Upper lobe of right lung (tissue), 1 donor: ENCODE measurements around the gene ZYG11B. TPM values are rescaled to one million over a fixed set of nuclear protein-coding genes. Genes with fewer than 3 reads are reported as not detected.
"Not testable (repeated sequence)": the region's sequence is repeated elsewhere in the genome, so short reads cannot be mapped to it uniquely, and the experiment has no call there.

ENCODE experiments used
- ATAC-seq: fragments of 200-7000 bp; cut with Tn5 transposase; one replicate; pipeline ENCODE4 v1.9.1; 2020; ENCODE audit warnings: mild to moderate bottlenecking, moderate library complexity
- DNase-seq: peaks from one replicate; pipeline ENCODE4 v3.0.0-alpha.2; 2020
- H3K27ac ChIP-seq: fragments of 200-600 bp; one replicate; pipeline ENCODE4 v1.8.0; 2022
- H3K27me3 ChIP-seq: fragments of 200-600 bp; one replicate; pipeline ENCODE4 v1.8.0; 2022; ENCODE audit warnings: mild to moderate bottlenecking
- H3K36me3 ChIP-seq: fragments of 200-600 bp; one replicate; pipeline ENCODE4 v1.8.0; 2022
- H3K4me1 ChIP-seq: fragments of 200-600 bp; one replicate; pipeline ENCODE4 v1.8.0; 2022
- H3K4me3 ChIP-seq: fragments of 200-600 bp; one replicate; pipeline ENCODE4 v1.8.0; 2022; ENCODE audit warnings: mild to moderate bottlenecking
- H3K9me3 ChIP-seq: fragments of 200-600 bp; one replicate; pipeline ENCODE4 v1.8.0; 2022
- intact Hi-C: fragments of 100-400 bp; cut with DNase I; formaldehyde crosslinking; loops from one replicate; pipeline ENCODE4 v1.11.0; 2022
- total RNA-seq: library from RNA; stranded (reverse); fragmentation: NEBNext Ultra II Directional; extraction: Animal tissue kit (Norgen Biotek cat#: 25700); gene quantifications from one replicate; pipeline ENCODE4 v1.2.1, GENCODE V29; 2021
- TF ChIP-seq, protein P1 (sequence below): fragments of 200-600 bp; IDR thresholded peaks from one replicate; pipeline ENCODE4 v1.8.0; 2022; ENCODE audit warnings: antibody characterized with exemption
- donor health status: DM: no; HTN: yes; CAD: no; lungs with severe emphysema.

ZYG11B gene
- total RNA-seq, 1 donor from 2014 or later = 30.5 TPM

DNA sequence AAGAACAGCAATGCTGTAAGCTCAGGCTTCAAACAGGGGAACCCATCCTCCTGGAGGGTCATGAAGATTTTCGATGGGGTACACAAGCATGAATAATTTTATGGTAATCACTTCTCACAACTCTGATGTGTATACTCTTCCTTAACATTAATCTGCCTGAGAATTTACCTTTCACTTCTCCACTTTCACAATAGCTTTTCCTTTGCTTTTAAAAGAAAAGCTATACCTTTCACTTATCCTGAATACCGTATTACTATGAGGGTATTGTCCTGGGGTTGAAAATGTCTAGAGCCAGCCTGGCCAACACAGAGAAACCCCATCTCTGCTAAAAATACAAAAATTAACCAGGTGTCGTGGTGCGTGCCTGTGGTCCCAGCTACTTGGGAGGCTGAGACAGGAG is 12.7 kb upstream of the ZYG11B start:
- intact Hi-C loops = no loop called here
- TF ChIP-seq, protein P1, sequence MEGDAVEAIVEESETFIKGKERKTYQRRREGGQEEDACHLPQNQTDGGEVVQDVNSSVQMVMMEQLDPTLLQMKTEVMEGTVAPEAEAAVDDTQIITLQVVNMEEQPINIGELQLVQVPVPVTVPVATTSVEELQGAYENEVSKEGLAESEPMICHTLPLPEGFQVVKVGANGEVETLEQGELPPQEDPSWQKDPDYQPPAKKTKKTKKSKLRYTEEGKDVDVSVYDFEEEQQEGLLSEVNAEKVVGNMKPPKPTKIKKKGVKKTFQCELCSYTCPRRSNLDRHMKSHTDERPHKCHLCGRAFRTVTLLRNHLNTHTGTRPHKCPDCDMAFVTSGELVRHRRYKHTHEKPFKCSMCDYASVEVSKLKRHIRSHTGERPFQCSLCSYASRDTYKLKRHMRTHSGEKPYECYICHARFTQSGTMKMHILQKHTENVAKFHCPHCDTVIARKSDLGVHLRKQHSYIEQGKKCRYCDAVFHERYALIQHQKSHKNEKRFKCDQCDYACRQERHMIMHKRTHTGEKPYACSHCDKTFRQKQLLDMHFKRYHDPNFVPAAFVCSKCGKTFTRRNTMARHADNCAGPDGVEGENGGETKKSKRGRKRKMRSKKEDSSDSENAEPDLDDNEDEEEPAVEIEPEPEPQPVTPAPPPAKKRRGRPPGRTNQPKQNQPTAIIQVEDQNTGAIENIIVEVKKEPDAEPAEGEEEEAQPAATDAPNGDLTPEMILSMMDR = no peak
- ATAC-seq (no peak), DNase-seq (no peak)
- H3K4me3 ChIP-seq = no peak overlapping the region
- H3K27ac ChIP-seq = no peak overlapping the region
- H3K36me3 ChIP-seq = no peaks in the 10 kb centered on the region
- H3K4me1 ChIP-seq = no peaks in the 10 kb centered on the region
- H3K27me3 ChIP-seq = no peaks in the 10 kb centered on the region
- H3K9me3 ChIP-seq = no peaks in the 10 kb centered on the region

DNA sequence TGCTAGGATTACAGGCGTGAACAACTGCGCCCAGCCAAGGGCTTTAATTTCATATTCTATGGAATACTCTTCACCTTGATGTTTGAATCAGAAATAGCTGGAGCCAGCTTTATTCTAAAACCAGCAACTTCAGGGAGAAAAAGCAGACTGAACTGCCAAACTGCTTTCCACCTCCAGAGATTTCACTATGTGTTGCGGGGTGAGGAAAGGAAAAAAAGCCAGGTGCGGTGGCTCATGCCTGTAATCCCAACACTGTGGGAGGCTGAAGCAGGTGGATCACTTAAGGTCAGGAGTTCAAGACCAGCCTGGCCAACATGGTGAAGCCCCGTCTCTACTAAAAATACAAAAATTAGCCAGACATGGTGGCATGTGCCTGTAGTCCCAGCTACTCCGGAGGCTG is 11.0 kb upstream of the ZYG11B start:
- intact Hi-C loops, H3K9me3 ChIP-seq, H3K4me1 ChIP-seq, H3K27ac ChIP-seq, ATAC-seq, H3K27me3 ChIP-seq, DNase-seq, H3K36me3 ChIP-seq, H3K4me3 ChIP-seq: not testable (repeated sequence)

DNA sequence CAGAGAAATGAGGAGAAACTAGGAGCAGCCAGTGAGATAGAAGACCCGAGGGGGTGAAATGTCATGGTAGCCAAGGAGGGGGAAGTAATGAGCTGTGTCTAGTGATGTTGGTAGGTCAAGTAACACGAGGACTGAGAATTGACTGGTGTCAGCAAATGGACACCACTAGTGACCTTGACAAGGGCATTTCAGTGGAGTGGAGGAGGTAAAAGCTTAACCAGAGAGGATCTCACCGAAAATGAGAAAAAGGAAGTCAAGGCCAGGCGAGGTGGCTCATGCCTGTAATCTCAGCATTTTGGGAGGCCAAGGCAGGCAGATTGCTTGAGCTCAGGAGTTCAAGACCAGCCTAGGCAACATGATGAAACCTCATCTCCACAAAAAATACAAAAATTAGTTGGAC is 3.0 kb upstream of the ZYG11B start:
- Histone ChIP-seq H3K27me3 (no peaks in the 10 kb centered on the region), H3K27ac (no peak overlapping the region), H3K36me3 (no peaks in the 10 kb centered on the region), H3K4me1 (peaks cover 10% of the 10 kb centered on the region), H3K9me3 (no peaks in the 10 kb centered on the region), H3K4me3 (no peak overlapping the region)
- ATAC-seq (no peak), DNase-seq (no peak)
- intact Hi-C loops = no loop called here
- TF ChIP-seq, protein P1 = no peak

DNA sequence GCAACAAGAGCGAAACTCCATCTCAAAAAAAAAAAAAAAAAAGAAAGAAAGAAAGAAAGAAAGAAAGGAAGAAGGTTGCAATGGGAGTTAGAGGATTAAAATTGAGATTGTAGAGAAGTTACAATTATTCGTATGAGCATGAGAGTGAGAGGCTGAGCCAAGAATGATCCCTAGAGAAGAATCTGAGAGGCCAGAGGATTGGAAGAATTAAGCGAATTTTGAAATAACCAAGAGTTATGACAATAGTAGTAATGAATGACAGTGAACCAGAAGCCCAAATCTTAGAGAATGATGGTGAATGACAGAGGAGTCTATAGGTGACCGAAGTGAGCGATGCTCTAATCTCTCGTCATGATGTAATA is 369 bp upstream of the ZYG11B start:
- Histone ChIP-seq H3K4me1 (peaks cover 18% of the 10 kb centered on the region), H3K9me3 (no peaks in the 10 kb centered on the region), H3K27me3 (no peaks in the 10 kb centered on the region), H3K36me3 (no peaks in the 10 kb centered on the region), H3K27ac (no peak overlapping the region), H3K4me3 (peak overlapping the region; percentile 92)
- ATAC-seq (no peak), DNase-seq (no peak)
- TF ChIP-seq, protein P1 = no peak
- intact Hi-C loops = no loop called here

DNA sequence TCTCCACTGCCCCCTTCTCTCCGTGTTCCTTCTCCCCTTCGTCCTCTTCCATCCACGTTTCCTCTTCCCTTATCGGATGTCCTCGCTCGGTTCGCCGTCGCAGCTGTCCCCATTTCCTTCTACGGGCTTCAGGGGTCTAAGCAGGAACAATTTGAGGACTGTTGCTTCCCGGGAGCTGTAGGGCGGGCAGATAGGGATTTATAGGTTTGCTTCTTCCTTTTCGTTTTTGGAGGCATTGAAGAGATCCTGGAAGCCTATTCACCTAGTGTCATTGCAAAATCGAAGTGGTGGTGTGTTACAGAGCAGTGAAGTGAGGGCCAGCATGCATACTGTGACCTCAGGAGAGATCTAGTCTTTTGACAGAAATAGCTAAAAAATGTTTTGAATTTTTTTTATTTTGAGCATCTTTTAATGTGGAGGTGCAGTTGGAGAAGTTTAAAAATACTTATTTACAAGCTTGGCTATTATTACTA is 897 bp downstream of the ZYG11B start:
- H3K4me3 ChIP-seq = peak overlapping the region; percentile 92
- DNase-seq (no peak), ATAC-seq (peak; percentile 2)
- H3K36me3 ChIP-seq = no peaks in the 10 kb centered on the region
- TF ChIP-seq, protein P1 = no peak
- no peaks in the 10 kb centered on the region for H3K27me3 ChIP-seq
- H3K9me3 ChIP-seq = no peaks in the 10 kb centered on the region
- H3K4me1 ChIP-seq = peaks cover 18% of the 10 kb centered on the region
- H3K27ac ChIP-seq = peak overlapping the region; percentile 82
- intact Hi-C loops = no loop called here

DNA sequence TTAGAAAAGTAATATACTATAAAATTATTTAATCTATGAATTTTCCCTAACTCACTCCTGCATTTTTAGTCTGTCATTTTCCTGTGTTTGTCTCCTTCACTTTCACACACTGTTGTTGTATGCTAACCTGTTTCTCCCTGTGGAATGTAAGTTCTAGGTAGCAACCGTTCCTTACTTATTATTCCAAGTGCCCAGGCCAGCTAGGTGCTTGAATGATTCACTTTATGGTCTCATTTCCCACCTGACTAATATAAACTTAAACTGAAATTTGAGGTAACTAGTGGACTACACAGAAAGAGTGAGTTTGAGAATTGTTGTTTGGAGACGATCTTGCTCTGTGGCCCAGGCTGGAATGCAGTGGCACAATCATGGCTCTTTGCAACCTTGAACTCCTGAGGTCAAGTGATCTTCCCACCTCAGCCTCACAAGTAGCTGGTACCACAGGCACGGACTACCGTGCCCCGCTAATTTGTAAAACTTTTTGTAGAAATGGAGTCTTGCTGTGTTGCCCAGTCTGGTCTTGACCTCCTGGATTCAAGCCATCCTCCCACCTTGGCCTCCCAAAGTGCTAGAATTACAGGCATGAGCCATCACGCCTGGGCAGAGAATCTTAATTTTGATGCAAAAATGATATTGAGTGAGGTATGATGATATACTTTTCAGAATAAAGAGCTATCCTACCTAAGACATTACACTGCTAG is 1.9 kb downstream of the ZYG11B start:
- TF ChIP-seq, protein P1 = no peak
- peaks cover 18% of the 10 kb centered on the region for H3K4me1 ChIP-seq

More for the DNA sequence above, 1.9 kb downstream of the ZYG11B start:
- Histone ChIP-seq H3K27me3 (no peaks in the 10 kb centered on the region), H3K9me3 (no peaks in the 10 kb centered on the region), H3K4me3 (peak overlapping the region; percentile 92), H3K27ac (no peak overlapping the region), H3K36me3 (no peaks in the 10 kb centered on the region)
- intact Hi-C loops = no loop called here
- DNase-seq (no peak), ATAC-seq (no peak)
